WTC11 (cell line): ENCODE data around the gene NFIC. TPM values are rescaled to one million over a fixed set of nuclear protein-coding genes. Genes with fewer than 3 reads are reported as not detected.

Experiments used
- ATAC-seq: fragments of 200-7000 bp; cut with Tn5 transposase; 2 replicates; pipeline ENCODE4 v1.10.0; 2021; ENCODE audit warnings: mild to moderate bottlenecking, moderate library complexity
- CTCF ChIA-PET: fragments of 300-600 bp; sonication (Branson Sonifier 250); formaldehyde crosslinking; loops from one replicate; lab custom pipeline; 2021; ENCODE audit warnings: antibody characterized with exemption; lab: Charles Lee
- POLR2A ChIA-PET: fragments of 350-600 bp; sonication (Branson Sonifier 250); formaldehyde crosslinking; loops from one replicate; lab custom pipeline; 2021; ENCODE audit warnings: antibody characterized with exemption; lab: Charles Lee
- DNase-seq: peaks from one replicate; pipeline ENCODE4 v3.0.0; 2021; ENCODE audit warnings: low spot score
- H3K27ac Mint-ChIP-seq: 2 replicates; pipeline ENCODE4 v1.8.0; 2021; ENCODE audit warnings: mixed read lengths
- H3K27me3 Mint-ChIP-seq: 2 replicates; pipeline ENCODE4 v1.8.0; 2021; ENCODE audit warnings: low read depth, mild to moderate bottlenecking, moderate library complexity, mixed read lengths
- H3K36me3 Mint-ChIP-seq: 2 replicates; pipeline ENCODE4 v1.8.0; 2021; ENCODE audit warnings: mixed read lengths
- H3K4me1 Mint-ChIP-seq: 2 replicates; pipeline ENCODE4 v1.8.0; 2022; ENCODE audit warnings: mixed read lengths
- H3K4me3 Mint-ChIP-seq: 2 replicates; pipeline ENCODE4 v1.8.0; 2021; ENCODE audit warnings: mild to moderate bottlenecking, moderate library complexity, mixed read lengths
- H3K9me3 Mint-ChIP-seq: 2 replicates; pipeline ENCODE4 v1.8.0; 2021; ENCODE audit warnings: mixed read lengths
- EMX1 ChIP-seq: fragments of 250-450 bp; sonication (Bioruptor Pico); IDR thresholded peaks from 2 replicates; pipeline ENCODE4 v1.8.0; 2021; ENCODE audit warnings: mild to moderate bottlenecking
- IRF2 ChIP-seq: sonication (generic); formaldehyde crosslinking; IDR thresholded peaks from 2 replicates; pipeline ENCODE4 v1.8.0; 2022; ENCODE audit warnings: low read depth, missing genetic modification reagents, borderline replicate concordance
- KAT7 ChIP-seq: sonication (generic); formaldehyde crosslinking; IDR thresholded peaks from 2 replicates; pipeline ENCODE4 v1.8.1; 2023; ENCODE audit warnings: missing genetic modification reagents, mild to moderate bottlenecking, borderline replicate concordance
- MXD4 ChIP-seq: fragments of 250-450 bp; sonication (Bioruptor Pico); IDR thresholded peaks from 2 replicates; pipeline ENCODE4 v1.8.0; 2021; ENCODE audit warnings: mild to moderate bottlenecking, moderate library complexity, borderline replicate concordance
- MYBL2 ChIP-seq: sonication (generic); formaldehyde crosslinking; IDR thresholded peaks from 2 replicates; pipeline ENCODE4 v1.8.1; 2023; ENCODE audit warnings: mild to moderate bottlenecking, moderate library complexity, missing genetic modification reagents
- NFE2L1 ChIP-seq: sonication (generic); formaldehyde crosslinking; IDR thresholded peaks from 2 replicates; pipeline ENCODE4 v1.8.1; 2023; ENCODE audit warnings: missing genetic modification reagents
- OVOL2 ChIP-seq: fragments of 250-450 bp; sonication (Bioruptor Pico); IDR thresholded peaks from 2 replicates; pipeline ENCODE4 v1.9.0; 2021; ENCODE audit warnings: mild to moderate bottlenecking, borderline replicate concordance
- RELA ChIP-seq: sonication (generic); formaldehyde crosslinking; IDR thresholded peaks from 2 replicates; pipeline ENCODE4 v1.8.1; 2022; ENCODE audit warnings: missing genetic modification reagents, mild to moderate bottlenecking, borderline replicate concordance
- RORB ChIP-seq: fragments of 250-450 bp; sonication (Bioruptor Pico); IDR thresholded peaks from 2 replicates; pipeline ENCODE4 v1.9.0; 2021; ENCODE audit warnings: mild to moderate bottlenecking
- SMAD3 ChIP-seq: sonication (generic); formaldehyde crosslinking; IDR thresholded peaks from 2 replicates; pipeline ENCODE4 v1.8.0; 2022; ENCODE audit warnings: missing genetic modification reagents, mild to moderate bottlenecking, borderline replicate concordance
- SOX15 ChIP-seq: fragments of 250-450 bp; sonication (Bioruptor Pico); IDR thresholded peaks from 2 replicates; pipeline ENCODE4 v1.9.0; 2021; ENCODE audit warnings: mild to moderate bottlenecking
- TEAD4 ChIP-seq: sonication (generic); formaldehyde crosslinking; IDR thresholded peaks from 2 replicates; pipeline ENCODE4 v1.8.0; 2022; ENCODE audit warnings: mild to moderate bottlenecking, missing genetic modification reagents
- ZNF416 ChIP-seq: fragments of 250-450 bp; sonication (Bioruptor Pico); IDR thresholded peaks from 2 replicates; pipeline ENCODE4 v1.9.0; 2021; ENCODE audit warnings: mild to moderate bottlenecking, inconsistent platforms
- total RNA-seq: library from RNA; stranded (reverse); gene quantifications from 3 replicates; pipeline ENCODE4 v1.2.3, GENCODE V29; 2021
- TF ChIP-seq, protein P1 (sequence below): sonication (generic); formaldehyde crosslinking; IDR thresholded peaks from 2 replicates; pipeline ENCODE4 v1.8.1; 2022; ENCODE audit warnings: missing genetic modification reagents, borderline replicate concordance
- TF ChIP-seq, protein P2 (sequence below): fragments of 250-450 bp; sonication (Bioruptor Pico); IDR thresholded peaks from 2 replicates; pipeline ENCODE4 v1.8.0; 2021; ENCODE audit warnings: mild to moderate bottlenecking
- TF ChIP-seq, protein P3 (sequence below): sonication (generic); formaldehyde crosslinking; IDR thresholded peaks from 2 replicates; pipeline ENCODE4 v1.8.0; 2022; ENCODE audit warnings: mild to moderate bottlenecking, missing genetic modification reagents
- TF ChIP-seq, protein P4 (sequence below): sonication (generic); formaldehyde crosslinking; IDR thresholded peaks from 2 replicates; pipeline ENCODE4 v1.8.0; 2023; ENCODE audit warnings: mild to moderate bottlenecking, missing genetic modification reagents

NFIC gene
- total RNA-seq, 1 experiment from 2014 or later: 3.5 TPM

DNA sequence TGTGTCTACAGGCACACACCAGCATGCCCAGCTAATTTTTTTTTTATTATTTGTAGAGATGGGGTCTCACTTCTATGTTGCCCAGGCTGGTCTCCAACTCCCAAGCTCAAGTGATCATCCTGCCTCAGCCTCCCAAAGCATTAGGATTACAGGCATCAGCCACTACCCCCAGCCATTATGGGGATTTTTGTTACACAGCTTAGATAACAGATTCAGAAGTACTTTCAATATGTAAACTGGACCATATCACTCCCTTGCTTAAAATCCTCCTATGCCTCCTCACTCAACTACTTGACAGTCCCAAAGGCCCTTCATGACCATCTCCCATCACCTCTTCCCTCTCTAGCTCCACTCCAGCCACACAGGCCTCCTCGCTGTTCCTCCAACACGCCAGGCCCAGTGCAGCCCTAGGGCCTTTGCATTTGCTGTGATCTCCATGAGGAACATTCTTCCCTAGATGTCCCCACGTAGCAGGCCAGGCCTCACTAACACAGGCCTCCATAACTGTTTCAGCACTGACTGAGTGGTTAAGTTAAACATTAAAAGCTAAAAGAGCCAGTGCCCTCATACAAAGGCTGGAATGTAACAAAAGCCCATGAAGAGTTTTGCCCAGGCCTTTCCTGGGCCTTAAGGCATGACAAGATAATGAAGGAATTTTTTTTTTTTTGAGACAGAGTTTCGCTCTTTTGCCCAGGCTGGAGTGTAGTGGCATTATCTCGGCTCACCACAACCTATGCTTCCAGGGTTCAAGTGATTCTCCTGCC, 131.6 kb downstream of the NFIC start:
- Mint-ChIP-seq H3K27ac (no peak overlapping the region), H3K4me3 (no peak overlapping the region), H3K27me3 (no peaks in the 10 kb centered on the region), H3K9me3 (no peaks in the 10 kb centered on the region), H3K4me1 (peaks cover 9% of the 10 kb centered on the region), H3K36me3 (peaks cover 27% of the 10 kb centered on the region)
- ATAC-seq (no peak), DNase-seq (no peak)
- CTCF ChIA-PET: no interaction called here
- POLR2A ChIA-PET: no interaction called here
- TF ChIP-seq, protein P1, sequence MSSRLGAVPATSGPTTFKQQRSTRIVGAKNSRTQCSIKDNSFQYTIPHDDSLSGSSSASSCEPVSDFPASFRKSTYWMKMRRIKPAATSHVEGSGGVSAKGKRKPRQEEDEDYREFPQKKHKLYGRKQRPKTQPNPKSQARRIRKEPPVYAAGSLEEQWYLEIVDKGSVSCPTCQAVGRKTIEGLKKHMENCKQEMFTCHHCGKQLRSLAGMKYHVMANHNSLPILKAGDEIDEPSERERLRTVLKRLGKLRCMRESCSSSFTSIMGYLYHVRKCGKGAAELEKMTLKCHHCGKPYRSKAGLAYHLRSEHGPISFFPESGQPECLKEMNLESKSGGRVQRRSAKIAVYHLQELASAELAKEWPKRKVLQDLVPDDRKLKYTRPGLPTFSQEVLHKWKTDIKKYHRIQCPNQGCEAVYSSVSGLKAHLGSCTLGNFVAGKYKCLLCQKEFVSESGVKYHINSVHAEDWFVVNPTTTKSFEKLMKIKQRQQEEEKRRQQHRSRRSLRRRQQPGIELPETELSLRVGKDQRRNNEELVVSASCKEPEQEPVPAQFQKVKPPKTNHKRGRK (CRISPR knock-in tag): no peak
- TF ChIP-seq, protein P2, sequence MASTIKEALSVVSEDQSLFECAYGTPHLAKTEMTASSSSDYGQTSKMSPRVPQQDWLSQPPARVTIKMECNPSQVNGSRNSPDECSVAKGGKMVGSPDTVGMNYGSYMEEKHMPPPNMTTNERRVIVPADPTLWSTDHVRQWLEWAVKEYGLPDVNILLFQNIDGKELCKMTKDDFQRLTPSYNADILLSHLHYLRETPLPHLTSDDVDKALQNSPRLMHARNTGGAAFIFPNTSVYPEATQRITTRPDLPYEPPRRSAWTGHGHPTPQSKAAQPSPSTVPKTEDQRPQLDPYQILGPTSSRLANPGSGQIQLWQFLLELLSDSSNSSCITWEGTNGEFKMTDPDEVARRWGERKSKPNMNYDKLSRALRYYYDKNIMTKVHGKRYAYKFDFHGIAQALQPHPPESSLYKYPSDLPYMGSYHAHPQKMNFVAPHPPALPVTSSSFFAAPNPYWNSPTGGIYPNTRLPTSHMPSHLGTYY (CRISPR knock-in tag): no peak
- TF ChIP-seq OVOL2 (no peak), SOX15 (CRISPR knock-in tag) (no peak), MYBL2 (CRISPR knock-in tag) (no peak), MXD4 (CRISPR knock-in tag) (no peak), KAT7 (no peak), RELA (CRISPR knock-in tag) (no peak), RORB (no peak), IRF2 (no peak), ZNF416 (CRISPR knock-in tag) (no peak), SMAD3 (CRISPR knock-in tag) (no peak), EMX1 (no peak)
- TF ChIP-seq, protein P3, sequence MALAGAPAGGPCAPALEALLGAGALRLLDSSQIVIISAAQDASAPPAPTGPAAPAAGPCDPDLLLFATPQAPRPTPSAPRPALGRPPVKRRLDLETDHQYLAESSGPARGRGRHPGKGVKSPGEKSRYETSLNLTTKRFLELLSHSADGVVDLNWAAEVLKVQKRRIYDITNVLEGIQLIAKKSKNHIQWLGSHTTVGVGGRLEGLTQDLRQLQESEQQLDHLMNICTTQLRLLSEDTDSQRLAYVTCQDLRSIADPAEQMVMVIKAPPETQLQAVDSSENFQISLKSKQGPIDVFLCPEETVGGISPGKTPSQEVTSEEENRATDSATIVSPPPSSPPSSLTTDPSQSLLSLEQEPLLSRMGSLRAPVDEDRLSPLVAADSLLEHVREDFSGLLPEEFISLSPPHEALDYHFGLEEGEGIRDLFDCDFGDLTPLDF: no peak
- TF ChIP-seq, protein P4, sequence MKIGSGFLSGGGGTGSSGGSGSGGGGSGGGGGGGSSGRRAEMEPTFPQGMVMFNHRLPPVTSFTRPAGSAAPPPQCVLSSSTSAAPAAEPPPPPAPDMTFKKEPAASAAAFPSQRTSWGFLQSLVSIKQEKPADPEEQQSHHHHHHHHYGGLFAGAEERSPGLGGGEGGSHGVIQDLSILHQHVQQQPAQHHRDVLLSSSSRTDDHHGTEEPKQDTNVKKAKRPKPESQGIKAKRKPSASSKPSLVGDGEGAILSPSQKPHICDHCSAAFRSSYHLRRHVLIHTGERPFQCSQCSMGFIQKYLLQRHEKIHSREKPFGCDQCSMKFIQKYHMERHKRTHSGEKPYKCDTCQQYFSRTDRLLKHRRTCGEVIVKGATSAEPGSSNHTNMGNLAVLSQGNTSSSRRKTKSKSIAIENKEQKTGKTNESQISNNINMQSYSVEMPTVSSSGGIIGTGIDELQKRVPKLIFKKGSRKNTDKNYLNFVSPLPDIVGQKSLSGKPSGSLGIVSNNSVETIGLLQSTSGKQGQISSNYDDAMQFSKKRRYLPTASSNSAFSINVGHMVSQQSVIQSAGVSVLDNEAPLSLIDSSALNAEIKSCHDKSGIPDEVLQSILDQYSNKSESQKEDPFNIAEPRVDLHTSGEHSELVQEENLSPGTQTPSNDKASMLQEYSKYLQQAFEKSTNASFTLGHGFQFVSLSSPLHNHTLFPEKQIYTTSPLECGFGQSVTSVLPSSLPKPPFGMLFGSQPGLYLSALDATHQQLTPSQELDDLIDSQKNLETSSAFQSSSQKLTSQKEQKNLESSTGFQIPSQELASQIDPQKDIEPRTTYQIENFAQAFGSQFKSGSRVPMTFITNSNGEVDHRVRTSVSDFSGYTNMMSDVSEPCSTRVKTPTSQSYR (CRISPR knock-in tag): no peak

DNA sequence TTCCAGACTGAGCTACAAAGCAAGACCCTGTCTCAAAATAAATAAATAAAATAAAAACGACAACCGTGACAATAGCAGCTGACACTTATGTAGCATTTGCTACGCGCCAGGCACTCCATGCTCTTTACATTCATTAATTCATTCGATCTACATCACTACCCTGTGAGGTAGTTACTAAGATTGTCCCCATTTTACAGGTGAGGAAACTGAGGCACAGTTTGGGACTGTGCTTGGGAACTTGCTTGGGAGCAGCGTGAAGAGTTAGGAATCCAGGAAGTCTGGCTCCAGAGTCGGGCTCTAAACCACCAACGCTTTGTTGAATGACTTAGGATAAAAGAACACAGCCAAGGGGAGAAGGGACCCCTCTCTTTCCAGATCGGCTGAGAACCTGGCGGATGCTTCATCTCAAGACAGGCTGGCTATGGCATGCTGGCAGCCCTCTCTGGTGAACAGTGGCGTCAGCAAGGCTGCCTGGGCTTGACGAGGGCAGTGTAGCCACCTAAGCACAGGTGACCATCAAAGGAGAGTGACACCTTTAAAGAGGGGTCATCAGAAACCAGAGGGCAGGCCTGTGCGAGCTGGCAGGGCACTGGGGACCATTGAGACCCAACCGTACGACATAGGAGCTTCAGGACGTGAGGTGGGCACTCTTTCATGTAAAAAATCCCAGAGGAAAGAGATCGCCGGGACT, 133.5 kb downstream of the NFIC start:
- H3K36me3 Mint-ChIP-seq: peaks cover 26% of the 10 kb centered on the region

More for the DNA sequence above, 133.5 kb downstream of the NFIC start:
- H3K4me1 Mint-ChIP-seq: peaks cover 13% of the 10 kb centered on the region
- H3K9me3 Mint-ChIP-seq: no peaks in the 10 kb centered on the region
- POLR2A ChIA-PET: no interaction called here
- CTCF ChIA-PET: interaction anchor here (1.5 kb wide), 1 partner anchor 15 kb away, joined by 6 read pairs; no protein-coding TSS in a partner anchor
- TF ChIP-seq NFE2L1 (CRISPR knock-in tag) (no peak), TEAD4 (no peak)
- peak overlapping the region; percentile 83 for H3K27ac Mint-ChIP-seq
- H3K27me3 Mint-ChIP-seq: no peaks in the 10 kb centered on the region
- no peak for DNase-seq
- peak overlapping the region; percentile 91 for H3K4me3 Mint-ChIP-seq
- peak; percentile 19 for ATAC-seq
